Umbilical cord (tissue), 2 donors: ENCODE results near the gene B4GALT6. TPM values are rescaled to one million over a fixed set of nuclear protein-coding genes. Genes with fewer than 3 reads are reported as not detected.
"Not testable (repeated sequence)": the region's sequence is repeated elsewhere in the genome, so short reads cannot be mapped to it uniquely, and the experiment has no call there.

Experiments
- DNase-seq: peaks from one replicate; pipeline ENCODE4 v3.0.0-alpha.2; 2015; ENCODE audit warnings: low spot score
- total RNA-seq: library from RNA; depleted of rRNA; stranded (reverse); fragments of >200 nt; gene quantifications from one replicate; pipeline ENCODE4 v1.2.3, GENCODE V29; 2014; ENCODE audit warnings: low replicate concordance; ENCODE audit not compliant: insufficient read depth

B4GALT6 gene
- 3.9 TPM for total RNA-seq

GRCh38 chr18:31684279-31685096, at the start of gene B4GALT6:
TSS of gene B4GALT6 (minus strand) at chr18:31684581. CDS start at chr18:31684426, 155 bp downstream.
- DNase-seq, result peak; percentile 32

- DNase-seq, result no peak
These were observed 47.2 kb upstream of the B4GALT6 start for GRCh38 chr18:31731628-31732027.

GRCh38 chr18:31729196-31729595, 44.8 kb upstream of the B4GALT6 start:
- not testable (repeated sequence) for DNase-seq

GRCh38 chr18:31723990-31724711, 39.8 kb upstream of the B4GALT6 start:
- peak; percentile 38 for DNase-seq

GRCh38 chr18:31723639-31723989, 39.2 kb upstream of the B4GALT6 start:
- DNase-seq, result peak; percentile 21

- DNase-seq, result peak; percentile 87
These were observed 38.1 kb upstream of the B4GALT6 start for GRCh38 chr18:31722369-31722957.

- DNase-seq, result peak; percentile 65
These were observed 37.2 kb upstream of the B4GALT6 start for GRCh38 chr18:31721601-31722000.

- peak; percentile 29 for DNase-seq
These were observed 36.5 kb upstream of the B4GALT6 start for GRCh38 chr18:31720867-31721266.

GRCh38 chr18:31719363-31720006, 35.1 kb upstream of the B4GALT6 start:
- peak; percentile 55 for DNase-seq

- DNase-seq, result no peak
These were observed 34.0 kb upstream of the B4GALT6 start for GRCh38 chr18:31718386-31718785.

GRCh38 chr18:31716362-31716761, 32.0 kb upstream of the B4GALT6 start:
- DNase-seq, result no peak

GRCh38 chr18:31711365-31712172, 27.2 kb upstream of the B4GALT6 start:
- DNase-seq, result no peak

GRCh38 chr18:31710826-31711225, 26.4 kb upstream of the B4GALT6 start:
- peak; percentile 67 for DNase-seq

- no peak for DNase-seq
These were observed 23.4 kb upstream of the B4GALT6 start for GRCh38 chr18:31707815-31708214.

GRCh38 chr18:31702449-31702848, 18.1 kb upstream of the B4GALT6 start:
- DNase-seq, result no peak

GRCh38 chr18:31701744-31702143, 17.4 kb upstream of the B4GALT6 start:
- no peak for DNase-seq

GRCh38 chr18:31700990-31701389, 16.6 kb upstream of the B4GALT6 start:
- no peak for DNase-seq

- DNase-seq, result no peak
These were observed 13.2 kb upstream of the B4GALT6 start for GRCh38 chr18:31697351-31698298.

- DNase-seq, result no peak
These were observed 11.6 kb upstream of the B4GALT6 start for GRCh38 chr18:31695989-31696388.

GRCh38 chr18:31694297-31694696, 9.9 kb upstream of the B4GALT6 start:
- DNase-seq, result no peak
